Common myeloid progenitor, CD34-positive (primary cell): ENCODE results near the gene ZFYVE26.
"Not testable (repeated sequence)": the region's sequence is repeated elsewhere in the genome, so short reads cannot be mapped to it uniquely, and the experiment has no call there.

Experiments
- CTCF ChIA-PET: fragments of 350-600 bp; sonication (Branson Sonifier 250); formaldehyde crosslinking; loops from one replicate; lab custom pipeline; 2021; ENCODE audit warnings: antibody characterized with exemption; lab: Charles Lee
- POLR2A ChIA-PET: fragments of 350-600 bp; sonication (Branson Sonifier 250); formaldehyde crosslinking; loops from one replicate; lab custom pipeline; 2021; ENCODE audit warnings: antibody characterized with exemption; lab: Charles Lee
- DNase-seq, 3 donors: peaks; one replicate each; pipeline versions ENCODE4 v3.0.0 to v3.0.0-alpha.2; 2013
- H3K27ac ChIP-seq, 2 experiments: 1 replicate in 1 of 2; 2 replicates in 1 of 2; pipeline ENCODE4 v1.7.0; 2013; ENCODE audit warnings: inconsistent platforms in 2 of 2, low read length in 2 of 2, mild to moderate bottlenecking in 2 of 2, low read depth in 1 of 2, moderate library complexity in 1 of 2; ENCODE audit not compliant: severe bottlenecking in 2 of 2, insufficient read depth in 1 of 2, poor library complexity in 1 of 2
- H3K27me3 ChIP-seq, 5 experiments: replicated peaks in 2 of 5; 1 replicate in 3 of 5; 2 replicates in 2 of 5; pipeline versions ENCODE4 v1.6.1 to v1.7.0; 2013; ENCODE audit warnings: low read length in 4 of 5, mild to moderate bottlenecking in 2 of 5, moderate library complexity in 2 of 5, inconsistent platforms in 1 of 5; ENCODE audit not compliant: insufficient read depth in 5 of 5, control insufficient read depth in 4 of 5
- H3K36me3 ChIP-seq, 4 experiments: 1 replicate in 2 of 4; 2 replicates in 2 of 4; pipeline versions ENCODE4 v1.6.1 to v1.7.0; 2013; ENCODE audit warnings: low read length in 3 of 4, control low read depth in 1 of 4, mild to moderate bottlenecking in 1 of 4; ENCODE audit not compliant: control insufficient read depth in 4 of 4, insufficient read depth in 4 of 4
- H3K4me1 ChIP-seq, 4 experiments: 1 replicate in 3 of 4; 2 replicates in 1 of 4; pipeline versions ENCODE4 v1.6.1 to v1.7.1; 2013; ENCODE audit warnings: low read length in 3 of 4, mild to moderate bottlenecking in 3 of 4, control low read depth in 1 of 4, inconsistent platforms in 1 of 4, moderate library complexity in 1 of 4; ENCODE audit not compliant: control insufficient read depth in 4 of 4, insufficient read depth in 4 of 4; ENCODE audit errors: control extremely low read depth in 1 of 4
- H3K4me3 ChIP-seq, 7 experiments: 1 replicate in 4 of 7; 2 replicates in 3 of 7; pipeline versions ENCODE4 v1.5.1 to v1.7.0; 2013; ENCODE audit warnings: mild to moderate bottlenecking in 7 of 7, low read length in 6 of 7, moderate library complexity in 6 of 7, inconsistent platforms in 2 of 7, low read depth in 2 of 7, control low read depth in 1 of 7; ENCODE audit not compliant: insufficient read depth in 4 of 7, control insufficient read depth in 1 of 7; ENCODE audit errors: extremely low read depth in 1 of 7
- H3K9me3 ChIP-seq, 5 experiments: 1 replicate in 4 of 5; 2 replicates in 1 of 5; pipeline versions ENCODE4 v1.6.1 to v1.7.1; 2013; ENCODE audit warnings: low read length in 4 of 5, mild to moderate bottlenecking in 2 of 5, inconsistent platforms in 1 of 5, low read depth in 1 of 5, moderate library complexity in 1 of 5; ENCODE audit not compliant: control insufficient read depth in 4 of 5, insufficient read depth in 2 of 5; ENCODE audit errors: control extremely low read depth in 1 of 5
- whole genome bisulfite sequencing: methylation state at CpG from one replicate; pipeline ENCODE4 v1.1.5; 2013; ENCODE audit not compliant: insufficient coverage; 5-methylcytosine and 5-hydroxymethylcytosine counted together

The ZFYVE26 gene

GRCh38 chr14:67728258-67728657, 88.1 kb downstream of the ZFYVE26 start:
- CTCF ChIA-PET, result interaction anchor here (0.9 to 1.2 kb wide), 3 partner anchors 19 to 144 kb away, joined by 3 to 5 read pairs (median 3); no protein-coding TSS in a partner anchor
- Histone ChIP-seq H3K4me1 (peaks cover 0 to under 1% (median 0%) of the 10 kb centered on the region in 4 experiments), H3K9me3 (peaks cover 0 to 5% (median 0%) of the 10 kb centered on the region in 5 experiments), H3K27me3 (no peaks in the 10 kb centered on the region), H3K36me3 (no peaks in the 10 kb centered on the region), H3K27ac (no peak overlapping the region), H3K4me3 (no peak overlapping the region)
- DNase-seq, result no peak
- POLR2A ChIA-PET, result no interaction called here

DNA sequence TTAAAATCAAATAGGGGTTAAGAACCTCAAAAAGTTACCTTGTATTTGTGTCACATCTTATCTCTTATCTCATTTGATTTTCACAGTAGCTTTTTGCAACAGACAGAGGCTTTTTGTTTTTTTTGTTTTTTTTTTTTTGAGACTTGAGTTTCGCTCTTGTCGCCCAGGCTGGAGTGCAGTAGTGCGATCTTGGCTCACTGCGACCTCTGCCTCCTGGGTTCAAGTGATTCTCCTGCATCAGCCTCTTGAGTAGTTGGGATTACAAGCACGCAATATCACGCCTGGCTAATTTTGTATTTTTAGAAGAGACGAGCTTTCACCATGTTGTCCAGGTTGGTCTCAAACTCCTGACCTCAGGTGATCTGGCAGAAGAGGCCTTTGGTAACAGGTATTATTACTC, 89.0 kb downstream of the ZFYVE26 start:
- ChIA-PET POLR2A (no interaction called here), CTCF (interaction anchor here (0.8 to 1.2 kb wide), 3 partner anchors 18 to 108 kb away, joined by 3 to 5 read pairs (median 4); no protein-coding TSS in a partner anchor)
- DNase-seq, result no peak
- WGBS, result 100% methylated on average over 7 of the region's 7 CpGs
- H3K36me3 ChIP-seq, result no peaks in the 10 kb centered on the region
- no peak overlapping the region for H3K4me3 ChIP-seq
- peaks cover 0 to 5% (median 0%) of the 10 kb centered on the region in 5 experiments for H3K9me3 ChIP-seq
- H3K27me3 ChIP-seq, result no peaks in the 10 kb centered on the region
- no peak overlapping the region for H3K27ac ChIP-seq
- peaks cover 0 to 9% (median 8%) of the 10 kb centered on the region in 4 experiments for H3K4me1 ChIP-seq

- Histone ChIP-seq H3K4me3 (no peak overlapping the region), H3K27ac (no peak overlapping the region), H3K9me3 (peaks cover 0 to 5% (median 0%) of the 10 kb centered on the region in 5 experiments), H3K27me3 (no peaks in the 10 kb centered on the region), H3K36me3 (no peaks in the 10 kb centered on the region), H3K4me1 (peaks cover 0 to 15% (median 10%) of the 10 kb centered on the region in 4 experiments)
- POLR2A ChIA-PET, result no interaction called here
- WGBS, result 96% methylated on average over 4 of the region's 5 CpGs
- CTCF ChIA-PET, result interaction anchor here (0.8 to 2.2 kb wide), 2 partner anchors 9 to 21 kb away, joined by 3 to 7 read pairs; no protein-coding TSS in a partner anchor
- no peak for DNase-seq
These were observed 91.2 kb downstream of the ZFYVE26 start for GRCh38 chr14:67725171-67725570.

DNA sequence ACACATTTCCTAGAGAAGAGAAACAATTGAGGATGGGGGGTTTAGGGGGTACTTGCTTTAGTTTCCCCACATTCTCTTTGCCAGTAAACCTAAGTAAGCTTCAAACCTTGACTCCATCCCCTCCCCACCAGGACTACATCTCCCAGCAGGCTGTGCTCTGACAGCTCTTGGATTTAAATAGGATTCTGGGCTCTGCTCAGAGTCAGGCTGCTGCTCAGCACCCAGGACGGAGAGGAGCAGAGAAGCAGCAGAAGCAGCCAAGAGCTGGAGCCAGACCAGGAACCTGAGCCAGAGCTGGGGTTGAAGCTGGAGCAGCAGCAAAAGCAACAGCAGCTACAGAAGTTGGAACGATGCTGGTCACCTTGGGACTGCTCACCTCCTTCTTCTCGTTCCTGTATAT, 94.1 kb downstream of the ZFYVE26 start:
- CTCF ChIA-PET, result interaction anchor here (1.1 to 1.5 kb wide), 5 partner anchors 12 to 235 kb away, joined by 3 to 7 read pairs (median 4); no protein-coding TSS in a partner anchor
- peaks cover 0 to 5% (median 0%) of the 10 kb centered on the region in 5 experiments for H3K9me3 ChIP-seq
- 13% methylated on average over 3 of the region's 3 CpGs for WGBS
- peaks cover 0 to 15% (median 10%) of the 10 kb centered on the region in 4 experiments for H3K4me1 ChIP-seq
- no peaks in the 10 kb centered on the region for H3K36me3 ChIP-seq
- POLR2A ChIA-PET, result no interaction called here
- peak overlapping the region in 3 of 7 experiments; percentile 24 to 58 (median 50) for H3K4me3 ChIP-seq
- H3K27ac ChIP-seq, result no peak overlapping the region
- peak in 2 of 3 donors; percentile 32 to 47 for DNase-seq
- no peaks in the 10 kb centered on the region for H3K27me3 ChIP-seq

GRCh38 chr14:67721875-67722274, 94.5 kb downstream of the ZFYVE26 start:
- H3K27me3 ChIP-seq, result no peaks in the 10 kb centered on the region
- H3K36me3 ChIP-seq, result no peaks in the 10 kb centered on the region
- DNase-seq, result peak in 2 of 3 donors; percentile 4 to 8
- no peak overlapping the region for H3K4me3 ChIP-seq
- POLR2A ChIA-PET, result no interaction called here
- peaks cover 0 to 5% (median 0%) of the 10 kb centered on the region in 5 experiments for H3K9me3 ChIP-seq
- peaks cover 0 to 15% (median 10%) of the 10 kb centered on the region in 4 experiments for H3K4me1 ChIP-seq
- CTCF ChIA-PET, result interaction anchor here (1.0 to 1.5 kb wide), 7 partner anchors 11 to 555 kb away, joined by 3 to 7 read pairs (median 3); no protein-coding TSS in a partner anchor
- WGBS, result 84% methylated on average over 2 of the region's 5 CpGs
- no peak overlapping the region for H3K27ac ChIP-seq

DNA sequence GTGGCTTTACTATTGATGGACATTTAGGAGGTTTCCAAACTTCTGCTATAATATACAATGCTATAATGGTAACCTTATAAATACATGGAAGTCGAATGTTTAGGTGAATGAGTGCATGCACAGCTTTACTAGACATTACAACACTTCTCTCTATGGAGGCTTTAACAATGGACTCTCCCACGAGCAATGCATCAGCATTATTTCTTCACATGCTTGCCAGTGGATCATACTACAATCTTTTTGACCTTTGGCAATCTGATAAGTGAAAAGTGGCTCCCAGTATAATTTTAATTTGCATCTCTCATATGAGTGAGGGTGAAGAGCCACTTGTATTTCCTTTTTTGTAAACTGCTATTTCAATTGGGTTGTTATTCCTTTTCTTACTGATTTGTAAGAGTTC, 96.5 kb downstream of the ZFYVE26 start:
- ChIA-PET POLR2A (no interaction called here), CTCF (interaction anchor here (1.0 kb wide), 1 partner anchor 15 kb away, joined by 3 read pairs; no protein-coding TSS in a partner anchor)
- Histone ChIP-seq H3K9me3 (peaks cover 0 to 5% (median 0%) of the 10 kb centered on the region in 5 experiments), H3K4me3 (no peak overlapping the region), H3K36me3 (no peaks in the 10 kb centered on the region), H3K4me1 (peaks cover 0 to 15% (median 10%) of the 10 kb centered on the region in 4 experiments), H3K27me3 (no peaks in the 10 kb centered on the region), H3K27ac (no peak overlapping the region)
- 80% methylated on average over 1 of the region's 2 CpGs for WGBS
- DNase-seq, result no peak

- DNase-seq, H3K4me3 ChIP-seq, H3K36me3 ChIP-seq, H3K9me3 ChIP-seq, POLR2A ChIA-PET, H3K27ac ChIP-seq, H3K27me3 ChIP-seq: not testable (repeated sequence)
- H3K4me1 ChIP-seq, result peaks cover 0 to 15% (median 10%) of the 10 kb centered on the region in 4 experiments
- CTCF ChIA-PET, result interaction anchor here (2.2 kb wide), 1 partner anchor 15 kb away, joined by 8 read pairs; no protein-coding TSS in a partner anchor
- WGBS, result 100% methylated on average over 1 of the region's 3 CpGs
These were observed 97.0 kb downstream of the ZFYVE26 start for GRCh38 chr14:67719385-67719784.
